HCT116 (cell line): ENCODE results near the gene FNDC5. TPM values are rescaled to one million over a fixed set of nuclear protein-coding genes. Genes with fewer than 3 reads are reported as not detected.

Experiments used
- ATAC-seq: fragments of 200-7000 bp; cut with Tn5 transposase; 2 replicates; pipeline ENCODE4 v1.9.1; 2020; ENCODE audit warnings: mild to moderate bottlenecking, moderate library complexity
- BruUV-seq: library from RNA; stranded (reverse); fragments of 400-500 nt; replicated peaks from 2 replicates; lab custom pipeline; 2021; lab: Mats Ljungman, UMichigan
- CTCF ChIA-PET: fragments of 300-600 bp; sonication (Branson Sonifier 250); formaldehyde crosslinking; loops from one replicate; lab custom pipeline; 2021; ENCODE audit warnings: antibody characterized with exemption; lab: Charles Lee
- POLR2A ChIA-PET: fragments of 300-600, 350-600 bp; sonication (Branson Sonifier 250); formaldehyde crosslinking; loops from one replicate; lab custom pipeline; 2021; ENCODE audit warnings: antibody characterized with exemption; lab: Charles Lee
- RAD21 ChIA-PET, 2 experiments: fragments of 300-600 bp; sonication (Branson Sonifier 250); formaldehyde crosslinking; loops; one replicate each; lab custom pipeline; 2023; ENCODE audit warnings: low total read pairs in 2 of 2; ENCODE audit not compliant: uncharacterized antibody in 2 of 2, unreplicated experiment in 2 of 2, low non-redundant PET in 1 of 2; lab: Charles Lee
- DNase-seq: peaks from one replicate; pipeline ENCODE4 v3.0.0-alpha.2; 2010; ENCODE audit warnings: low read depth, low spot score
- H2AFZ ChIP-seq: fragments of 200-600 bp; shearing (Covaris generic), sonication (generic); 2 replicates; pipeline ENCODE4 v1.6.1; 2017; ENCODE audit warnings: low read depth, mixed run types, mixed read lengths, antibody characterized with exemption, low read length; ENCODE audit not compliant: poor library complexity, severe bottlenecking
- H3K27ac ChIP-seq: 2 replicates; pipeline ENCODE4 v1.5.1; 2012; ENCODE audit warnings: low read depth, low read length
- H3K27me3 ChIP-seq: fragments of 200-600 bp; sonication (generic); 2 replicates; pipeline ENCODE4 v1.6.1; 2016; ENCODE audit warnings: mixed run types, low read length, mixed read lengths; ENCODE audit not compliant: insufficient read depth
- H3K36me3 ChIP-seq, 2 experiments: fragments of 200-500 bp in 1 of 2; fragments of 200-600 bp in 1 of 2; sonication (Bioruptor generic) in 1 of 2; sonication (generic) in 1 of 2; 2 replicates each; pipeline versions ENCODE4 v1.5.1 to v1.6.1; 2014 to 2016; ENCODE audit warnings: low read length in 2 of 2, inconsistent platforms in 1 of 2, mixed read lengths in 1 of 2, mixed run types in 1 of 2; ENCODE audit not compliant: insufficient read depth in 2 of 2, control insufficient read depth in 1 of 2
- H3K4me1 ChIP-seq, 2 experiments: fragments of 200-600 bp in 1 of 2; sonication (generic) in 1 of 2; 2 replicates each; pipeline versions ENCODE4 v1.5.1 to v1.6.1; 2012 to 2017; ENCODE audit warnings: low read length in 2 of 2, inconsistent platforms in 1 of 2, mild to moderate bottlenecking in 1 of 2, mixed read lengths in 1 of 2, mixed run types in 1 of 2, moderate library complexity in 1 of 2; ENCODE audit not compliant: insufficient read depth in 2 of 2, control insufficient read depth in 1 of 2
- H3K4me2 ChIP-seq: fragments of 200-600 bp; sonication (generic); 2 replicates; pipeline ENCODE4 v1.6.1; 2017; ENCODE audit warnings: mixed run types, low read length, mixed read lengths
- H3K4me3 ChIP-seq, 2 experiments: fragments of 200-600 bp in 1 of 2; sonication (generic) in 1 of 2; replicated peaks in 1 of 2; 2 replicates each; pipeline ENCODE4 v1.5.1; 2011 to 2016; ENCODE audit warnings: low read length in 2 of 2, control low read depth in 1 of 2, low read depth in 1 of 2, mild to moderate bottlenecking in 1 of 2, mixed read lengths in 1 of 2, mixed run types in 1 of 2
- H3K79me2 ChIP-seq: fragments of 200-600 bp; sonication (generic); 2 replicates; pipeline ENCODE4 v1.6.1; 2017; ENCODE audit warnings: mild to moderate bottlenecking, mixed run types, low read length, moderate library complexity, mixed read lengths; ENCODE audit not compliant: insufficient read depth
- H3K9ac ChIP-seq: fragments of 200-600 bp; sonication (generic); 2 replicates; pipeline ENCODE4 v1.6.1; 2016; ENCODE audit warnings: low read length, mixed read lengths
- H3K9me2 ChIP-seq: fragments of 200-600 bp; sonication (generic), shearing (Covaris generic); 2 replicates; pipeline ENCODE4 v1.6.1; 2017; ENCODE audit warnings: mixed run types, mild to moderate bottlenecking, moderate library complexity; ENCODE audit not compliant: insufficient read depth
- H3K9me3 ChIP-seq, 2 experiments: fragments of 200-500 bp in 1 of 2; fragments of 200-600 bp in 1 of 2; sonication (Bioruptor generic) in 1 of 2; sonication (generic) in 1 of 2; 2 replicates each; pipeline ENCODE4 v1.6.1; 2014 to 2017; ENCODE audit warnings: low read length in 2 of 2, mixed read lengths in 2 of 2, inconsistent platforms in 1 of 2, low read depth in 1 of 2, mild to moderate bottlenecking in 1 of 2, mixed run types in 1 of 2, moderate library complexity in 1 of 2; ENCODE audit not compliant: control insufficient read depth in 1 of 2, insufficient read depth in 1 of 2
- H4K20me1 ChIP-seq: fragments of 200-600 bp; sonication (generic), shearing (Covaris generic); 2 replicates; pipeline ENCODE4 v1.6.1; 2017; ENCODE audit warnings: mixed run types, mild to moderate bottlenecking, moderate library complexity; ENCODE audit not compliant: insufficient read depth
- ATF3 ChIP-seq: IDR thresholded peaks from 2 replicates; pipeline ENCODE4 v1.6.1; 2012
- EZH2 ChIP-seq: fragments of 200-600 bp; sonication (generic); IDR thresholded peaks from 2 replicates; pipeline ENCODE4 v1.6.1; 2017; ENCODE audit warnings: antibody characterized with exemption, mixed run types
- EZH2phosphoT487 ChIP-seq: fragments of 200-600 bp; IDR thresholded peaks from 2 replicates; pipeline ENCODE4 v1.6.1; 2018; ENCODE audit warnings: antibody characterized with exemption, borderline replicate concordance
- FOSL1 ChIP-seq: IDR thresholded peaks from 2 replicates; pipeline ENCODE4 v1.6.1; 2012; ENCODE audit warnings: low read depth
- JUND ChIP-seq: IDR thresholded peaks from 2 replicates; pipeline ENCODE4 v1.6.1; 2012
- POLR2AphosphoS5 ChIP-seq: IDR thresholded peaks from 2 replicates; pipeline ENCODE4 v1.6.1; 2011; ENCODE audit warnings: mild to moderate bottlenecking, low read depth, low read length, moderate library complexity
- RAD21 ChIP-seq: IDR thresholded peaks from 2 replicates; pipeline ENCODE4 v1.6.1; 2012; ENCODE audit warnings: low read depth, mild to moderate bottlenecking
- SIN3A ChIP-seq: IDR thresholded peaks from 2 replicates; pipeline ENCODE4 v1.6.1; 2012; ENCODE audit warnings: low read depth
- SRF ChIP-seq: IDR thresholded peaks from 2 replicates; pipeline ENCODE4 v1.6.1; 2012; ENCODE audit warnings: low read depth
- YY1 ChIP-seq: IDR thresholded peaks from 2 replicates; pipeline ENCODE4 v1.6.1; 2011; ENCODE audit warnings: low read length, low read depth, moderate library complexity, mild to moderate bottlenecking; ENCODE audit not compliant: insufficient replicate concordance; ENCODE audit errors: extremely low read depth
- ZFX ChIP-seq: fragments of 450-650 bp; IDR thresholded peaks from 2 replicates; pipeline ENCODE4 v1.6.1; 2017
- intact Hi-C: fragments of 100-400 bp; cut with micrococcal nuclease; formaldehyde crosslinking; loops from 2 replicates; pipeline ENCODE4 v1.10.0; 2022
- total RNA-seq: library from RNA; stranded (reverse); gene quantifications from one replicate; pipeline ENCODE4 v1.2.1, GENCODE V29; 2021; ENCODE audit not compliant: unreplicated experiment
- TF ChIP-seq, protein P1 (sequence below): IDR thresholded peaks from 2 replicates; pipeline ENCODE4 v1.6.1; 2012

Gene FNDC5
- total RNA-seq, 1 experiment from 2014 or later, result not detected

DNA sequence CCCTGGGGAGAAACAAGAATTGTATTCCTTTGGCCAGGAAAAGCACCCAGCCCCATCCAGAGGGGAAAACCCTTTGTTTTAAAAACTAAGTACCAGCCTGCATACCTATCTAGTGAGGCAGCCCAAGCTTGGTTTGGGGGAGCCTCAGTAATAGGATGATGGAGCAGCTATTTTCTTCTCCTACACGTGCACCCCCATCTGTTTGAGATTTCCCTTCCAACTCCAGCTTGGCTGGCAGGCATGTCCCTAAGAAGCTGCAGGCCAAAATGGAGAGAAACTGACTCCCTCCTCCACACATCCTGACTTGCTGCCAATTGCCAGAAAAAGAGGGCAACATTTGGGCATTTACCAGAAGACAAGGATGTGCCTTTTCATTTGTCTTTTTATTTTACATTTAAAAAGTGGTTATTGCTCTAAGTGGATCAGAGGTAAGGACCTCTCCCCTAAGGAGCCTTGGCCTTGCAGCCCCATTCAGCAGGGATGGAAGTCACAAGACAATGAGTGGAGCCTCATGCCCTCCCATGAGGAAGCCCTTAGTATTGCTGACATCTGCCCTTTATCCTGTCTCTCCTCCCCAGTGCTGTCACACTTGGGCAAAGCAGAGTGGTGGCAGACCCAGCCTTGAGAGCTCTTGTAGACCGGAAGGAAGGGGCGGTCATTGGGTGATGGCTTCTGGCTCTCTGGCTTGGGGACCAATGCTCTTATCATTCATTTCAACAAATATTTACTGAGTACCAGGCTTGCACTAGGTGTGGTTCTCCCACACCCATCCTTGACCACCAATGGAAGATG, 8.6 kb downstream of the FNDC5 start:
- H3K79me2 ChIP-seq, result no peaks in the 10 kb centered on the region
- DNase-seq, result no peak
- ChIA-PET CTCF (no interaction called here), POLR2A (no interaction called here), RAD21 (no interaction called here)
- TF ChIP-seq RAD21, result no peak
- no peak for TF ChIP-seq YY1
- no peak for TF ChIP-seq JUND
- TF ChIP-seq POLR2AphosphoS5, result no peak
- TF ChIP-seq ZFX, result no peak
- no peak for TF ChIP-seq SIN3A
- TF ChIP-seq EZH2, result no peak
- TF ChIP-seq, protein P1, sequence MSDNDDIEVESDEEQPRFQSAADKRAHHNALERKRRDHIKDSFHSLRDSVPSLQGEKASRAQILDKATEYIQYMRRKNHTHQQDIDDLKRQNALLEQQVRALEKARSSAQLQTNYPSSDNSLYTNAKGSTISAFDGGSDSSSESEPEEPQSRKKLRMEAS, result no peak
- TF ChIP-seq FOSL1, result no peak
- no peak for TF ChIP-seq SRF
- no peak for TF ChIP-seq EZH2phosphoT487
- no peak for TF ChIP-seq ATF3
- H3K27ac ChIP-seq, result no peak overlapping the region
- H3K4me1 ChIP-seq, result no peaks in the 10 kb centered on the region
- no peak overlapping the region for H3K4me3 ChIP-seq
- H2AFZ ChIP-seq, result no peak overlapping the region
- no peak overlapping the region for H3K4me2 ChIP-seq
- H3K9ac ChIP-seq, result no peak overlapping the region
- no peaks in the 10 kb centered on the region for H3K9me2 ChIP-seq
- BruUV-seq, result no TSS peak
- no peak for ATAC-seq
- no peaks in the 10 kb centered on the region for H4K20me1 ChIP-seq
- intact Hi-C loops, result no loop called here
- H3K27me3 ChIP-seq, result no peaks in the 10 kb centered on the region
- 0 out of 4 replicates have a peak, but pooled peaks cover 0 to under 1% of the 10 kb centered on the region in 2 experiments for H3K36me3 ChIP-seq
- H3K9me3 ChIP-seq, result no peaks in the 10 kb centered on the region
